K562 (cell line): ENCODE results near the gene PPT2. TPM values are rescaled to one million over a fixed set of nuclear protein-coding genes. Genes with fewer than 3 reads are reported as not detected.

Experiments used
- ARHGAP35 ChIP-seq: fragments of 450-650 bp; IDR thresholded peaks from 2 replicates; pipeline ENCODE4 v1.6.1; 2018; ENCODE audit not compliant: partially characterized antibody
- C11orf30 ChIP-seq: fragments of 450-650 bp; IDR thresholded peaks from 2 replicates; pipeline ENCODE4 v1.6.1; 2016; ENCODE audit warnings: low read depth, mild to moderate bottlenecking
- CCAR2 ChIP-seq: fragments of 200-400 bp; formaldehyde crosslinking; IDR thresholded peaks from 2 replicates; pipeline ENCODE4 v1.6.1; 2017; ENCODE audit warnings: mild to moderate bottlenecking, low read depth, low read length
- CGGBP1 ChIP-seq: fragments of 250-450 bp; sonication (Bioruptor Pico); IDR thresholded peaks from 2 replicates; pipeline ENCODE4 v1.9.0; 2021; ENCODE audit warnings: mild to moderate bottlenecking
- CHCHD3 ChIP-seq: fragments of 250-450 bp; sonication (Bioruptor Pico); IDR thresholded peaks from 2 replicates; pipeline ENCODE4 v2.1.2; 2022; ENCODE audit warnings: mild to moderate bottlenecking
- CUX1 ChIP-seq: fragments of 200-800 bp; sonication (Bioruptor generic); IDR thresholded peaks from 2 replicates; pipeline ENCODE4 v1.6.1; 2016; ENCODE audit warnings: missing genetic modification characterization, missing compliant biosample characterization
- ESRRB ChIP-seq: fragments of 250-450 bp; sonication (Bioruptor Pico); IDR thresholded peaks from 2 replicates; pipeline ENCODE4 v1.5.0; 2020; ENCODE audit warnings: mild to moderate bottlenecking, moderate library complexity, borderline replicate concordance
- FOSL1 ChIP-seq: fragments of 200-800 bp; sonication (Bioruptor generic); conservative IDR thresholded peaks from 2 replicates; pipeline ENCODE4 v1.6.1; 2016; ENCODE audit warnings: missing genetic modification characterization, missing compliant biosample characterization
- FOXA1 ChIP-seq: fragments of 450-650 bp; IDR thresholded peaks from 2 replicates; pipeline ENCODE4 v1.6.1; 2016; ENCODE audit warnings: mild to moderate bottlenecking, borderline replicate concordance
- HCFC1 ChIP-seq: IDR thresholded peaks from 2 replicates; pipeline ENCODE4 v1.6.1; 2012; ENCODE audit warnings: low read depth, low read length, improper control_type of control experiment
- HIVEP1 ChIP-seq: fragments of 250-450 bp; sonication (Bioruptor Pico); IDR thresholded peaks from 2 replicates; pipeline ENCODE4 v1.4.0; 2020; ENCODE audit warnings: mild to moderate bottlenecking
- HLTF ChIP-seq: fragments of 450-650 bp; IDR thresholded peaks from 2 replicates; pipeline ENCODE4 v1.6.1; 2016
- NKRF ChIP-seq: fragments of 450-650 bp; IDR thresholded peaks from 2 replicates; pipeline ENCODE4 v1.6.1; 2016; ENCODE audit warnings: borderline replicate concordance
- PRMT5 ChIP-seq: sonication (generic); formaldehyde crosslinking; IDR thresholded peaks from 2 replicates; pipeline ENCODE4 v1.5.0; 2020; ENCODE audit warnings: missing genetic modification reagents
- RBM15 ChIP-seq: fragments of 200-400 bp; formaldehyde crosslinking; IDR thresholded peaks from 2 replicates; pipeline ENCODE4 v1.6.1; 2018; ENCODE audit warnings: mild to moderate bottlenecking, low read length, moderate library complexity; ENCODE audit not compliant: insufficient read depth
- ZNF140 ChIP-seq: fragments of 250-450 bp; sonication (Bioruptor Pico); IDR thresholded peaks from 2 replicates; pipeline ENCODE4 v1.8.0; 2021; ENCODE audit warnings: moderate library complexity, mild to moderate bottlenecking, inconsistent platforms
- ZNF282 ChIP-seq: sonication (generic); formaldehyde crosslinking; IDR thresholded peaks from 2 replicates; pipeline ENCODE4 v1.8.1; 2023; ENCODE audit warnings: missing genetic modification reagents
- ZNF316 ChIP-seq: fragments of 450-650 bp; IDR thresholded peaks from 2 replicates; pipeline ENCODE4 v1.6.1; 2016
- ZNF512 ChIP-seq: IDR thresholded peaks from 2 replicates; pipeline ENCODE4 v1.6.1; 2016; ENCODE audit warnings: missing genetic modification characterization, missing compliant biosample characterization
- ZNF551 ChIP-seq: fragments of 250-450 bp; sonication (Bioruptor Pico); IDR thresholded peaks from 2 replicates; pipeline ENCODE4 v1.5.0; 2021; ENCODE audit warnings: mild to moderate bottlenecking, moderate library complexity
- ZNF586 ChIP-seq: fragments of 450-650 bp; formaldehyde crosslinking; conservative IDR thresholded peaks from 2 replicates; pipeline ENCODE4 v1.4.0; 2020; ENCODE audit warnings: mild to moderate bottlenecking, moderate library complexity
- polyA plus RNA-seq, 8 experiments: library from polyadenylated mRNA; depleted of rRNA in 4 of 8; stranded (reverse) in 5 of 8; unstranded in 3 of 8; fragments of >200 nt; fragmentation: Nextera tagmentation in 2 of 8; fragmentation: Illumina TruSeq in 1 of 8; extraction: Ambion mirVana in 2 of 8; extraction: Trizol in 1 of 8; gene quantifications; 2 replicates each; pipeline versions ENCODE4 v1.2.1 to v1.2.3, GENCODE V29; 2011 to 2014; ENCODE audit warnings: inconsistent platforms in 1 of 8, missing spikeins in 1 of 8
- total RNA-seq, 7 experiments: library from RNA; depleted of rRNA in 6 of 7; stranded (reverse); fragments of >200 nt in 6 of 7; fragmentation: Illumina TruSeq in 2 of 7; extraction: Trizol in 2 of 7; gene quantifications; 2 replicates each; pipeline versions ENCODE4 v1.2.1 to v1.2.3, GENCODE V29; 2011 to 2021; ENCODE audit warnings: low replicate concordance in 1 of 7

PPT2 gene
- total and polyA plus RNA-seq, 9 of the 15 experiments (the other 6 are each of a cell fraction or from before 2014, with no cell fraction given), result 27.4 to 98.8 (median 69.9) TPM

- TF ChIP-seq ZNF551 (CRISPR knock-in tag), result no peak
- no peak for TF ChIP-seq PRMT5 (CRISPR knock-in tag)
- TF ChIP-seq ZNF512 (tag), result no peak
- TF ChIP-seq CCAR2, result no peak
- TF ChIP-seq ZNF140 (CRISPR knock-in tag), result no peak
- no peak for TF ChIP-seq RBM15
- TF ChIP-seq HLTF, result peak; percentile 75
- peak; percentile 92 for TF ChIP-seq ZNF316
- no peak for TF ChIP-seq ESRRB
- TF ChIP-seq HCFC1, result peak; percentile 84
- no peak for TF ChIP-seq ZNF586 (CRISPR knock-in tag)
- TF ChIP-seq FOSL1 (tag), result peak; percentile 58
- no peak for TF ChIP-seq CUX1 (CRISPR knock-in tag)
- TF ChIP-seq C11orf30, result peak; percentile 93
- TF ChIP-seq ZNF282 (CRISPR knock-in tag), result no peak
- no peak for TF ChIP-seq CGGBP1 (CRISPR knock-in tag)
- no peak for TF ChIP-seq CHCHD3 (CRISPR knock-in tag)
- TF ChIP-seq HIVEP1 (CRISPR knock-in tag), result no peak
- no peak for TF ChIP-seq FOXA1
- peak; percentile 86 for TF ChIP-seq NKRF
- TF ChIP-seq ARHGAP35, result no peak
These were observed 26.0 kb upstream of the PPT2 start, which contains the start of gene ATF6B (continued) for GRCh38 chr6:32127717-32128592.
